Mammary epithelial cell (primary cell): Measurements from ENCODE around the gene ZNF780A.
"Not testable (repeated sequence)": the region's sequence is repeated elsewhere in the genome, so short reads cannot be mapped to it uniquely, and the experiment has no call there.

Experiments used
- CTCF ChIP-seq, 2 donors: IDR thresholded peaks in 1 of 2; conservative IDR thresholded peaks in 1 of 2; 2 replicates each; pipeline ENCODE4 v1.5.1; 2011 to 2012; ENCODE audit warnings: inconsistent platforms in 2 of 2, low read length in 2 of 2, mild to moderate bottlenecking in 2 of 2, control low read depth in 1 of 2, low read depth in 1 of 2; ENCODE audit not compliant: insufficient read depth in 1 of 2; ENCODE audit errors: extremely low read depth in 1 of 2
- EZH2 ChIP-seq: IDR thresholded peaks from 2 replicates; pipeline ENCODE4 v1.6.1; 2012; ENCODE audit warnings: low read length, inconsistent platforms, borderline replicate concordance

GRCh38 chr19:40041718-40042117 is 49.0 kb downstream of the ZNF780A start:
- not testable (repeated sequence) for TF ChIP-seq CTCF (conservative IDR thresholded peaks at IDR 0.05 in 1 of 2, IDR thresholded peaks at IDR 0.05 in 1 of 2; ENCODE audit: extremely low read depth in 1 of 2, insufficient read depth in 1 of 2, low read depth in 1 of 2, low read length in 2 of 2); EZH2
